ENCODE results near the gene RHO. TPM values are rescaled to one million over a fixed set of nuclear protein-coding genes. Genes with fewer than 3 reads are reported as not detected.
A peak's percentile ranks its signal among the peaks of the same experiment; 100 is the strongest.

RHO gene
- total RNA-seq, 1 experiment from 2014 or later = not detected

- Histone ChIP-seq H3K4me1 (ENCODE audit: control insufficient read depth in 1 of 2, insufficient read depth in 2 of 2, low read length in 2 of 2) (no peaks in the 10 kb centered on the region), H4K20me1 (ENCODE audit: insufficient read depth) (no peaks in the 10 kb centered on the region), H3K4me2 (ENCODE audit: low read length) (no peak overlapping the region), H3K9me2 (ENCODE audit: insufficient read depth) (no peaks in the 10 kb centered on the region), H3K79me2 (ENCODE audit: insufficient read depth, low read length) (no peaks in the 10 kb centered on the region), H3K36me3 (ENCODE audit: control insufficient read depth in 1 of 2, insufficient read depth in 2 of 2, low read length in 2 of 2) (no peaks in the 10 kb centered on the region; a peak in 1 of 4 replicates), H3K27ac (ENCODE audit: low read depth, low read length) (no peak overlapping the region), H3K9ac (ENCODE audit: low read length) (no peak overlapping the region), H2AFZ (ENCODE audit: low read depth, low read length, poor library complexity, severe bottlenecking) (no peak overlapping the region), H3K4me3 (replicated peaks in 1 of 2; ENCODE audit: low read depth in 1 of 2, low read length in 2 of 2) (no peak overlapping the region), H3K9me3 (ENCODE audit: control insufficient read depth in 1 of 2, insufficient read depth in 1 of 2, low read depth in 1 of 2, low read length in 2 of 2) (no peaks in the 10 kb centered on the region), H3K27me3 (ENCODE audit: insufficient read depth, low read length) (no peaks in the 10 kb centered on the region)
- POLR2A ChIA-PET = no interaction called here
- DNase-seq (ENCODE audit: low read depth, low spot score) (no peak), ATAC-seq (0 out of 2 replicates have a peak, but pooled peaks have one; percentile 7)
- no peak for TF ChIP-seq POLR2A (IDR thresholded peaks at IDR 0.05; ENCODE audit: borderline replicate concordance, extremely low read depth, insufficient read depth, insufficient read length)
- TF ChIP-seq JUND (IDR thresholded peaks at IDR 0.05) = no peak
- TF ChIP-seq TCF7L2 (IDR thresholded peaks at IDR 0.05; ENCODE audit: borderline replicate concordance, extremely low read depth, insufficient read depth, insufficient read length) = no peak
- TF ChIP-seq EZH2phosphoT487 (IDR thresholded peaks at IDR 0.05; ENCODE audit: borderline replicate concordance) = no peak
- no peak for TF ChIP-seq REST (IDR thresholded peaks at IDR 0.05; ENCODE audit: low read depth)
- TF ChIP-seq ZNF274 (IDR thresholded peaks at IDR 0.05; ENCODE audit: low read depth, low read length) = no peak
- intact Hi-C loops (cut with micrococcal nuclease) = no loop called here
- CTCF ChIA-PET = no interaction called here
- no TSS peak for BruUV-seq (replicated peaks)
- RAD21 ChIA-PET (ENCODE audit: low non-redundant PET in 1 of 2, low total read pairs in 2 of 2, uncharacterized antibody in 2 of 2, unreplicated experiment in 2 of 2) = no interaction called here
Observed at GRCh38 chr3:129560911-129561594, 32.6 kb downstream of the RHO start.

All from HCT116 (cell line).